Peyer's patch (tissue), 4 donors: ENCODE measurements around the gene RPS16. TPM values are rescaled to one million over a fixed set of nuclear protein-coding genes. Genes with fewer than 3 reads are reported as not detected.

ENCODE experiments used
- DNase-seq, 3 donors: peaks; one replicate each; pipeline ENCODE4 v3.0.0-alpha.2; 2017 to 2019
- H3K27ac ChIP-seq, 4 donors: fragments of 200-600 bp; sonication (generic); one replicate each; pipeline ENCODE4 v1.5.1; 2016 to 2019
- H3K27me3 ChIP-seq, 2 donors: fragments of 200-600 bp; sonication (generic); one replicate each; pipeline ENCODE4 v1.5.1; 2019
- H3K36me3 ChIP-seq, 3 donors: fragments of 200-600 bp; sonication (generic); one replicate each; pipeline ENCODE4 v1.5.1; 2016 to 2019
- H3K4me1 ChIP-seq, 4 donors: fragments of 200-600 bp; sonication (generic); one replicate each; pipeline ENCODE4 v1.5.1; 2016 to 2019
- H3K4me3 ChIP-seq, 4 donors: fragments of 200-600 bp; sonication (generic); 1 replicate in 3 of 4; 2 replicates in 1 of 4; pipeline ENCODE4 v1.5.1; 2016 to 2019; ENCODE audit warnings: mild to moderate bottlenecking in 1 of 4
- H3K9me3 ChIP-seq, 4 donors: fragments of 200-600 bp; sonication (generic); one replicate each; pipeline ENCODE4 v1.5.1; 2016 to 2019; ENCODE audit warnings: mild to moderate bottlenecking in 1 of 4
- CTCF ChIP-seq, 6 experiments: fragments of 450-650 bp in 4 of 6; fragments of 200-600 bp in 2 of 6; sonication (generic) in 1 of 6; IDR thresholded peaks; one replicate each; pipeline ENCODE4 v1.5.1; 2017 to 2019; ENCODE audit warnings: antibody characterized with exemption in 6 of 6, mild to moderate bottlenecking in 3 of 6, moderate library complexity in 1 of 6
- POLR2A ChIP-seq, 2 donors: fragments of 450-650 bp; IDR thresholded peaks; one replicate each; pipeline ENCODE4 v1.5.1; 2017; ENCODE audit warnings: antibody characterized with exemption in 2 of 2, mild to moderate bottlenecking in 2 of 2, moderate library complexity in 2 of 2
- total RNA-seq, 4 donors: library from RNA; depleted of rRNA; stranded (reverse); fragments of >200 nt; gene quantifications; one replicate each; pipeline ENCODE4 v1.1.0, GENCODE V29; 2016

Gene RPS16
- total RNA-seq, 4 donors from 2014 or later, result 443 to 1,406 (median 686) TPM

- H3K4me1 ChIP-seq, result peaks cover 0 to 41% (median 21%) of the 10 kb centered on the region in 4 donors
- H3K36me3 ChIP-seq, result no peaks in the 10 kb centered on the region
- TF ChIP-seq CTCF (IDR thresholded peaks at IDR 0.05) (peak in 1 of 6 experiments; percentile 6), POLR2A (IDR thresholded peaks at IDR 0.05) (peak; percentile 88 to 96)
- H3K9me3 ChIP-seq, result no peaks in the 10 kb centered on the region
- peak within 1 kb of the TSS; percentile 86 to 95 (median 90) for H3K4me3 ChIP-seq
- no peaks in the 10 kb centered on the region for H3K27me3 ChIP-seq
- H3K27ac ChIP-seq, result peak within 1 kb of the TSS; percentile 86 to 95 (median 90)
- peak; percentile 98 to 99 (median 98) for DNase-seq
Measured at GRCh38 chr19:39445196-39446111, 9.7 kb upstream of the RPS16 start, which contains the start of gene SUPT5H. SUPT5H (plus strand) TSS chr19:39445582; CDS start chr19:39445891, 309 bp downstream.

- Histone ChIP-seq H3K4me1 (peaks cover 0 to 45% (median 19%) of the 10 kb centered on the region in 4 donors), H3K27ac (peak overlapping the region; percentile 86 to 95 (median 90)), H3K27me3 (no peaks in the 10 kb centered on the region), H3K36me3 (no peaks in the 10 kb centered on the region), H3K4me3 (peak overlapping the region; percentile 86 to 95 (median 90)), H3K9me3 (no peaks in the 10 kb centered on the region)
- no peak for TF ChIP-seq CTCF (IDR thresholded peaks at IDR 0.05)
- no peak for TF ChIP-seq POLR2A (IDR thresholded peaks at IDR 0.05)
- no peak for DNase-seq
Measured at GRCh38 chr19:39444598-39445195, 8.9 kb upstream of the RPS16 start.

GRCh38 chr19:39438270-39438934 is 2.7 kb upstream of the RPS16 start:
- H3K27ac ChIP-seq, result no peak overlapping the region
- H3K9me3 ChIP-seq, result no peaks in the 10 kb centered on the region
- DNase-seq, result no peak
- no peaks in the 10 kb centered on the region for H3K27me3 ChIP-seq
- H3K4me3 ChIP-seq, result no peak overlapping the region
- no peak for TF ChIP-seq CTCF (IDR thresholded peaks at IDR 0.05)
- H3K36me3 ChIP-seq, result peaks cover 0 to 10% (median 0%) of the 10 kb centered on the region in 3 donors
- H3K4me1 ChIP-seq, result peaks cover 0 to 33% (median 11%) of the 10 kb centered on the region in 4 donors

- H3K27ac ChIP-seq, result peak overlapping the region; percentile 79 to 91 (median 88)
- H3K4me3 ChIP-seq, result peak overlapping the region; percentile 82 to 91 (median 85)
- H3K36me3 ChIP-seq, result peaks cover 0 to 27% (median 0%) of the 10 kb centered on the region in 3 donors
- no peaks in the 10 kb centered on the region for H3K9me3 ChIP-seq
- DNase-seq, result no peak
- TF ChIP-seq POLR2A (IDR thresholded peaks at IDR 0.05) (no peak), CTCF (IDR thresholded peaks at IDR 0.05) (no peak)
- H3K27me3 ChIP-seq, result no peaks in the 10 kb centered on the region
- H3K4me1 ChIP-seq, result peaks cover 0 to 33% (median 11%) of the 10 kb centered on the region in 4 donors
Measured at GRCh38 chr19:39436350-39436716, 584 bp upstream of the RPS16 start.
